Left cardiac atrium (tissue), 4 donors: Measurements from ENCODE around the gene MAGI3. TPM values are rescaled to one million over a fixed set of nuclear protein-coding genes. Genes with fewer than 3 reads are reported as not detected.
A peak's percentile ranks its signal among the peaks of the same experiment; 100 is the strongest.
"Not testable (repeated sequence)": the region's sequence is repeated elsewhere in the genome, so short reads cannot be mapped to it uniquely, and the experiment has no call there.

Experiments
- ATAC-seq, 2 donors: fragments of 200-7000 bp; cut with Tn5 transposase; one replicate each; pipeline ENCODE4 v1.9.1; 2020; ENCODE audit warnings: mild to moderate bottlenecking in 2 of 2, moderate library complexity in 2 of 2
- DNase-seq: peaks from one replicate; pipeline ENCODE4 v3.0.0-alpha.2; 2020
- intact Hi-C, 2 donors: fragments of 100-400 bp; cut with DNase I; formaldehyde crosslinking; loops; one replicate each; pipeline versions ENCODE4 v1.14.1 to v1.15.1; 2022 to 2023
- total RNA-seq, 2 donors: library from RNA; stranded (reverse); fragmentation: NEBNext Ultra II Directional; extraction: Animal tissue kit (Norgen Biotek cat#: 25700); gene quantifications; one replicate each; pipeline ENCODE4 v1.2.1, GENCODE V29; 2021
- donor health status: DM: no; HTN: yes; CAD: no.
- donor health status: DM: no; HTN: yes; CAD: no; lungs with severe emphysema.
- donor health status: DM: yes; HTN: yes; CAD: no.
- donor health status: Dilated cardiomyopathy.

MAGI3 gene
- total RNA-seq, 2 donors from 2014 or later: 7.2 to 7.9 TPM

GRCh38 chr1:113490384-113490783 is 100.1 kb downstream of the MAGI3 start:
- intact Hi-C loops: no loop called here
- DNase-seq (no peak), ATAC-seq (no peak)

GRCh38 chr1:113493533-113493932 is 103.2 kb downstream of the MAGI3 start:
- ATAC-seq (no peak), DNase-seq (no peak)
- intact Hi-C loops: no loop called here

GRCh38 chr1:113505357-113505756 is 115.0 kb downstream of the MAGI3 start:
- DNase-seq (no peak), ATAC-seq (no peak)
- intact Hi-C loops: no loop called here

GRCh38 chr1:113507552-113508214 is 117.4 kb downstream of the MAGI3 start:
- no peak for ATAC-seq
- intact Hi-C loops: no loop called here
- DNase-seq: no peak

- DNase-seq: no peak
- intact Hi-C loops: no loop called here
- ATAC-seq: no peak
Measured at GRCh38 chr1:113508364-113509164, 118.2 kb downstream of the MAGI3 start.

GRCh38 chr1:113509766-113510165 is 119.5 kb downstream of the MAGI3 start:
- ATAC-seq, intact Hi-C loops, DNase-seq: not testable (repeated sequence)

GRCh38 chr1:113511269-113511668 is 121.0 kb downstream of the MAGI3 start:
- intact Hi-C loops: no loop called here
- ATAC-seq (no peak), DNase-seq (no peak)

GRCh38 chr1:113515498-113515897 is 125.2 kb downstream of the MAGI3 start:
- intact Hi-C loops: no loop called here
- no peak for ATAC-seq
- no peak for DNase-seq

GRCh38 chr1:113517346-113517745 is 127.0 kb downstream of the MAGI3 start:
- no peak for DNase-seq
- no peak for ATAC-seq
- intact Hi-C loops: no loop called here

- DNase-seq (no peak), ATAC-seq (no peak)
- intact Hi-C loops: no loop called here
Measured at GRCh38 chr1:113517983-113518382, 127.7 kb downstream of the MAGI3 start.

GRCh38 chr1:113519556-113519955 is 129.2 kb downstream of the MAGI3 start:
- intact Hi-C loops: no loop called here
- ATAC-seq (no peak), DNase-seq (no peak)

- no peak for DNase-seq
- intact Hi-C loops: no loop called here
- ATAC-seq: no peak
Measured at GRCh38 chr1:113530021-113530420, 139.7 kb downstream of the MAGI3 start.

GRCh38 chr1:113531321-113531720 is 141.0 kb downstream of the MAGI3 start:
- ATAC-seq (no peak), DNase-seq (no peak)
- intact Hi-C loops: no loop called here

GRCh38 chr1:113533061-113533460 is 142.7 kb downstream of the MAGI3 start:
- no peak for DNase-seq
- intact Hi-C loops: no loop called here
- no peak for ATAC-seq

- intact Hi-C loops: no loop called here
- ATAC-seq (peak in 1 of 2 donors; percentile 52), DNase-seq (no peak)
Measured at GRCh38 chr1:113534130-113534817, 144.0 kb downstream of the MAGI3 start.

- intact Hi-C loops: no loop called here
- no peak for ATAC-seq
- DNase-seq: no peak
Measured at GRCh38 chr1:113534875-113535274, 144.6 kb downstream of the MAGI3 start.

- DNase-seq: no peak
- intact Hi-C loops: no loop called here
- ATAC-seq: peak in 1 of 2 donors; percentile 67
Measured at GRCh38 chr1:113536182-113536780, 146.0 kb downstream of the MAGI3 start.

GRCh38 chr1:113538225-113538624 is 147.9 kb downstream of the MAGI3 start:
- DNase-seq (no peak), ATAC-seq (peak in 1 of 2 donors; percentile 69)
- intact Hi-C loops: no loop called here

- intact Hi-C loops: no loop called here
- ATAC-seq (no peak), DNase-seq (no peak)
Measured at GRCh38 chr1:113540335-113540734, 150.0 kb downstream of the MAGI3 start.

GRCh38 chr1:113541106-113541505 is 150.8 kb downstream of the MAGI3 start:
- ATAC-seq (no peak), DNase-seq (no peak)
- intact Hi-C loops: no loop called here
